Esophagus mucosa (tissue), 1 donor: ENCODE measurements around the gene LPIN3. TPM values are rescaled to one million over a fixed set of nuclear protein-coding genes. Genes with fewer than 3 reads are reported as not detected.

Experiments used
- ATAC-seq: fragments of 200-7000 bp; cut with Tn5 transposase; one replicate; pipeline ENCODE4 v1.9.1; 2020
- total RNA-seq: library from RNA; stranded (reverse); gene quantifications from one replicate; pipeline ENCODE4 v1.2.4, GENCODE V29; 2023
- donor health status: DM: yes; HTN: yes; CAD: no.

The LPIN3 gene
- total RNA-seq, 1 donor from 2014 or later: 15.7 TPM

DNA sequence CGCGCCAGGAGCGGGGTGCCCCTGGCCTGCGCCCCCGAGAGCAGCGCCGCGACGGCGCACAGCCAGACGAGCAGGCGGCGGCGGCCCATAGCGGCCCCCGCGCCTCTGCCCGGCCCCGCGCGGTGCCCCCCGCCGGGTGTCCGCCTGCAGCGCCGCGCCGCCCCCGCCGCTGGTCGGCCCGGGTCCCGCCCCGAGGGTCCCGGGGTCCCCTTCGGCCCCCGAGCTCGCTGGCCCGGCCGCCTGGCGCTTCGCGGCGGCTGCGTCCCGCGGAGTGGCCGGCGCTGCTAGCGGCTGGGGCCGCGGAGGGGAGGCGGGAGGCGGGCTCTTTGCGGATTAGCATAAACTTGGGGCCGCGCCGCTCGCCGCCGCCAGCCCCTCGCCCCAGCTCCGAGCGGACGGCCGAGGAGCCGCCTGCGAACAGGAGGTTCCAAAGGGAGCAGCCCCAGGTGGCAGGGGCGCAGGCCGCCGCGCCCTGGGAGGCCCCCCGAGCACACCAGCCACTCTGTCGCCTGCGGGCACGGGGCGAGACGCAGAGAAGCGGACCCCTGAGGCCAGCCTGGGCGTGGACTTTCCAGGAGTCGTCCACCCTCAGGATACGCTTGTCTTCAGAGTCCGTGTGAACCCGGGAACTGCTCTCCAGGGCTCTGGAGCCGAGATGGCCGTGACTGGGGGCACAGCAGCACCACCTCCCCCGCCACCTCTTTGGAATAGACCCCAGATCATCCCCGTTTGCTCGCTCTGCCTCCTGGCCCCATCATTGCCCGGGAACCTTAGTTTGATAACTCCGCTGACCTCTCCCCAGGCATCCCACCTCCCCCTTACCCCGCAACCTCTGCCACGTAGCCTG, 26.1 kb downstream of the LPIN3 start, which contains the start of gene EMILIN3:
Gene EMILIN3, minus strand, starts transcription at position 273 of the 847 bp plus-strand sequence. Its CDS starts 184 bp downstream, at position 89.
- ATAC-seq: no peak

DNA sequence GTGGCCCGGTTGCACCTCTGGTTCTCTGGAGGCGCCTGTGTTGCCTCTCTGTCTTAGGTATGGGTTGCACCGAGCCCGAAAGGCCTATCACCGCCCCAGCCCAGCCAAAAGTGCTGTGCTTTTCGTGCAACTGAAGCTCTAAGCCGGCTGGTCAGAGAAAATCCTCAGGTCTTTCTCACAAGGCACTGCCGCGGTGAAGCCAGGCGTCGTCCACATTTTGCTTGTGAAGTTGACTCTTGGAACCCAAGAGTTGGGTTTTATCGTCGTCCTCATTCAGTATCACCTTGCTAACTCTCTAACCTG, 26.7 kb downstream of the LPIN3 start:
- ATAC-seq: no peak

DNA sequence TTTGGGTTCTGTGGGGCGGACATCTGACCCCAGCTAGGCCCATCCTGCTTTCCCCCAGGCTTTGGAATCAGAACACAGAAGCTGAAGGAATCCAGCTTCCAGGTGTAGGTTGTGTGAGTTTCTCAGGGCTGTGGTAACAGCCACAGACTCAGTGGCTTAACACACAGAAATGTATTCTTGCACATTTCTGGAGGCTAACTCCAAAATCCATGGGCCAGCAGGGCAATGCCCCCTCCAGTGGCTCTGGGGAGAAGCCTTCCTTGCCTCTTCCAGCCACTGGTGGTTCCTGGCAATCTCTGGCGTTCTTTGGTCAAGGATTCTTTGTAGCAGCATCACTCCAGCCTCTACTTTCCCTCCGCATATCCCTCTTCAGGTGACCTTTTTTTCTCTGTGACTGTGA, 27.3 kb downstream of the LPIN3 start:
- ATAC-seq: no peak

DNA sequence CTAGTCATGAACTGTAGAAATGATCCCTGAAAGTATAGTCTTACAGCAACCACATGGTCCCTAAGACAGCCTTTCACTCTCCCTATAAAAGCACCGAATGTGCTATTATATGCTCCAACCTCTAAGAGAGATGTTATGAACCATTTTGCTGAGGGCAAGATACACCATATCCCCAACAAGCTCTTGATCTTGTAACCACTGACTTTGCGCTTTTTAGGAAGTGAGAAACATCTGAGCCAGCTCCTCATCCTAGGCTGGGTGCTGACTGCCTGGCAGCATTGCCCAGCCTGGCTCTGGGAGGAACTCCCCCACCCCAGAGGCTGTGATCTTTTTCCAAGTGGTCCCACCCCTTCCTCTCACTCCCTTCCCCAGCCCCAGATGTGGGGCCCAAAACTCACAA, 29.1 kb downstream of the LPIN3 start:
- no peak for ATAC-seq

DNA sequence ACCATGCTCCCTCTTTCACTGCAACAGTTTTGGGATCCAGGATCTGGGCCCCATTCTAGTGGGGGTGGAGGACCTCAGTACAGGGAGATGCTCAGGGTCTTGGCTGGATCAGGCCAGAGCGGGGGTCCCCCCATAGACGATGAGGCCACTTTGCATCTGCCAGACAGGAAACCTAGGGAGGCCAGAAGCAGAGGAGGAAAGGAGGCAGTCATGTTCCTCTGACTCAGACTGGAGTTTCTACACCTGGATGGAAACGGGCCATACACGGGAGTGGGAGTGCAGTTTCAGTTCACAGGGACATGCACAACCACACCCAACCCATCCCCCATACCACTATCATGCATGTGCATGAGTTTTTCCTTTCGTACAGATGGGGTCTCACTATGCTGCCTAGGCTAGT, 29.6 kb downstream of the LPIN3 start:
- peak; percentile 6 for ATAC-seq

DNA sequence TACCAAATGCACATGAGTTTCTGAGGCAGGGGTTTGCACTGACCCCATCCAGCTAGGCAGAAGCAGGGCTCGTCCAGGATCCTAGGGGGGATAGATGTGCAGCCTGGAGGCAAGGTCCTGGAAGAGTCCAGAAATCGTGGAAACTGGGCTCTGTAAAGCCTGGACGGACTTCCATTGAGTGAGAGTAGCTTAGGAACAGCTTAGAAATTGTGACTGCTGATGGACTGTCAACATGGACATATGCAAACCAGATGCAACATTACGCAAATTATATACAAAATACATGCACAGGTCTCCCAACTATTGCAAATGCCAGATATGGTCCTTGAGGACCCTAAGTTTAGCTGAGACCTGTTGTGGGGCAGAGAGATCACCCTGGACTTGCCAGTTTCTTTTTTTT, 30.8 kb downstream of the LPIN3 start:
- no peak for ATAC-seq

DNA sequence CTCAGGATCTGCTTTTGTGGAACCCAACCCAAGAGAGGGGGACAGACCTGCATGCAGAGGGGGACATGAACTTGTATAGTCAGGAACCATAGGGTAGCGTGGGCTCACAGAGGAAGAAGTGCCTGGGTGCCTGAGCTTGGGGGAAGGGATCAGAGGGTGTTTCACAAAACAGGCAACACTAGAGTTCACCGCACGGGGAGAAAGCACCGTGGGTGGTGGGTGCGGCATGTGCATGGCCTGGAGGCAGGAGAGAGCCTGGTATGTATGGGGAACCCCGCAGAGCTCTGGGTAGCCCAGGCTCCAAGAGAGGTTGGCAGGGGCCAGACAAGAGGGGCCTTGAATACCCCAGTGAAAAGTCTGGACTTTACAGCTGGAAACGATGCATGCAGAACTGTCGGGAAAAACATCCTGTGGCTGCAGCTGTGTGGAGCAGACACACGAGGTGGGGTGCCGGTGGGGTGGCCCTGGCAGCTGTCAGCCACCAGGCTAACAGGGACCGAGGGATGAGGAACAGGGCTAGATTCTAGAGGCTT, 32.7 kb downstream of the LPIN3 start:
- ATAC-seq: no peak

DNA sequence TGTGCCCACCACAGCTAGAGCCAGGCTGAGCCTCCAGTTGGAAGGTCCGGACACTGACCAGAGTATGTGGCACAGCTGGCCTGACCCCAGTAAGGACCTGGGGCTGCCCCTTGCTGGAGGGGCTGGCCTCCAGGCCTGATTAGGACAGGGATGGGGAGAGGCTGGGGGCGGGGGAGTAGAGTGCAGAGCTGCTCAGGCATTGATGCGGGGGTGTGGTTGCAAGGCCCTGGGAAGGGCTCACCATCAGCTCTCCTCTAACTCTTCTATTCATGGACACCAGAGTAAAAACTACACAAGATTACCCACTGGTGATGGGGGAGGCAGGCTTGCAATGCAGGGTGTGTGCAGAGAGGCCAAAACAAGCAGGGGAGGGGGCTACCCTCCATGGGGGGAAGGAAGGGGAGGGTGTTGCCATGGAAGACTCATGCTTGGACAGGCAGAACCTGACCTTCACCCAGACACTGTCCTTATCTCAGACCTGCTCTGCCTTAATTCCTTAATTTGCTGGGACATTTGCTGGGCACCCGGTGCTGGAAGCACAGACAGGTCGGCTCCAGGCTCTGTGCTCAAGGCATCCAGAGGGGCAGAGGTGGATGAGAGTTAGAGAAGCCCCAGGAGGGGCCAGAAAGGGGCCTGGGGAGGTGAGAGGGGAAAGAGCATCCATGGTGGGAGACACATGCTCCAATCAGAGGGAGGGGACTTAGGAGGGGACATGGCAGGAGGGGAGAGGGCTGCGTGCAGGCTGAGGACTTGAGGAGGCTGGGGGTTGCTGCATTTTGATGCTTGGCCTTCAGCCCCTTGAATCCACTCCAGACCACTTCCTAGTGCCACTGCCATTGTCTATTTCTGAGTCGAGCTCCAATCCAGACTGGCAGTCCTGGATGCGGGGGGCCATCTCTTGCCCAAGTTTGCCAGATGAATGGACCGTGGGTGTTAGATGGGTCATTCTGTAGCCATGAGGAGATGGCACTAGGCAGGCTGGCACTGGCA, 33.6 kb downstream of the LPIN3 start:
- ATAC-seq: no peak

DNA sequence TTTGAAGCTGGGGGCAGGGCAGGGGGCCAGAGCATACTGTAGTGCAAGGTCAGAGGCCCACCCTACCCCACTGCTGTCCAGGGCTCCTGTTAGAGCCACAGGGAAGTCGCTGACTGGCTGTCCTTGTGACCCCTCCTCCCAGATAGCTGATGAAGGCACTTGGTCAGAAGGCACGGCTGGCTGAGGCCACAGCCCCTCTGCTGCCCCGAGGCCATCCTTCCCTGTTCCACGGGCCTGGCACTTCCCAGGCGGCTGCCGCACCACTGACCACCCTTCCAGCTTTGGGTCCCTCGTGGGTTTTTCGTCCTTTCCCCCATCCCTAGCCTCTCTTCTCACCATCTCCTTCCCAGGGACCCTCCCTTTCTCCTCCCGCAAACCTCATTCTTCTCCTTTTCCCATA, 35.2 kb downstream of the LPIN3 start:
- no peak for ATAC-seq

DNA sequence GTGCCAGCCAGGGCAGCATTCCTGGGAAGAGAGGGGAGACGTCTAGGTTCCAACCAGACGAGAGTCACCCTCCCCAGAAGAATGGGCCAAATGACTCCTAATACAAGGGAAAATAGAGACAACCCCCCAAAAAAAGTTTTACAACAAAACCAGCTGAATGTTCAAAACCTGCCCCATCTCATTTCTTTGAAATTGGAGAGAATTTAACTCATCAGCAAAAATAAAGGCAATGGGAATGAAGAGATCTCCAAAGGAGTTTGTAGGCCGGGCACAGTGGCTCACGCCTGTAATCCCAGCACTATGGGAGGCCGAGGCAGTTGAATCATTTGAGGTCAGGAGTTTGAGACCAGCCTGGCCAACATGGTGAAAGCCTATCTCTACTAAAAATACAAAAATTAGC, 35.7 kb downstream of the LPIN3 start:
- ATAC-seq: no peak

DNA sequence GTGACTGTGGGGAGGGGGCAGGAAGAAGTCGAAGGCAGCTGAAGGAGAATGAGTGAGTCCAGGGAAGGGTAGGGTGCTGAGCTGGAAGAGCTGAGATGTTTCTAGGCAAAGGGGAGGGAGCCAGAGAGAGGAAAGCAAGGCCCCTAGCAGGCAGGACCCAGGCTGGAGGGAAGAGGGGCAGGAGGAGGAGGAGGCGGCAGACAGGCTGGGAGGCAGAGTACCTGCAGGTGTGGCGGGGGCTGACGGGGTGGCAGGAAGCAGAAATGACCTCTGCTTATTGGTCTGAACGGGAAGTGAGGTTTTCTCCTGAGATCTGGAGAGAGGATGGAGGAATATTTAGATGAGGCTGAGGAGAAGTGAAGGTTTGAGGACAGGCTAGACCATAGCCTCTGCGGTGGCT, 36.7 kb downstream of the LPIN3 start:
- ATAC-seq: no peak

DNA sequence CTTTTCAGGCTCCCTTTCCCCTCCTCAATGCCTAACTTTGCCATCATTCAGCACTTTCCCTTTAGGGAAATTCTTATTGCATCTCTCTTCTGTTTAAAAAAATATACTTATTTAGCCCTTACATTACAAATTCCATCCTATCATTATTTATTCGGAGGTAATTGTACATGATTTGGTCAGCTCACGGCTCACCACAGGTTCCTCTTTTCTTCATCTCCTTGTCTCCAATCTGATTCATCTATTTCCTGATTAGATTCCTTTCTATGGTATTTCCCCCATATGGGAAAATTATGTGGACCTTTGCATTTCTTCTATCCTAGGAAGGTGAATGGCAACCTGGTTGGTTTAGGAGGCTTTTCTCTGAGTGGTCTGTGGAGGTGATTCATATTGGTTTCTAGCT, 38.9 kb downstream of the LPIN3 start:
- no peak for ATAC-seq

DNA sequence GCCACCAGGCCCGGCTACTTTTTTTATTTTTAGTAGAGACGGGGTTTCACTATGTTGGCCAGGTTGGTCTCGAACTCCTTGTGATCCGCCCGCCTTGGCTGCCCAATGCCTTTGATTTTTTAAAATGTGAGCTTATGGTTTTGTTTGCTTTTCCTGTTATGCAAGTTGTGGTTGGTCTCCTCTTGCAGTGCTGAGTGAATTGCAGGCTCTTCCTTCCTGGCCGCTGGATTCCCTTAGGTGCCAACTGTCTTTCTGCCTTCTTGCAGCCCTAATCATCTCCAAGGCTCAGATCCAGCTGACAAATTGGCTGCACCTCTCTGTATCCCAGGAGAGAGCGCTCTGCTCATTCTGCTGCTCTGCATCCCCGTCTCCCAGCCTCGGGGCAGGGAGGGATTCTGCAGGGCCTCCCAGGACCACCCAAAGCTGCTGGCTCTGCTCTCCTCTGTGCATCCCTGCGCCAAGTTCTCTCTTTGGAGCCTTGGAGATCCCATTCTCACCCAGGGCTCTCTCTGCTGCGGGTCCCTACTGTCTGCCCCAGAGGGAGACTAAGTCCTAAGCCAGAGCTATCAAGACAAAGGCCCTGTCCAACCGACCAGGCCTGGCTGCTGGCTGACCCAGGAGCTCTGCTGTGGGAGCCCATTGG, 40.1 kb downstream of the LPIN3 start:
- ATAC-seq: no peak

DNA sequence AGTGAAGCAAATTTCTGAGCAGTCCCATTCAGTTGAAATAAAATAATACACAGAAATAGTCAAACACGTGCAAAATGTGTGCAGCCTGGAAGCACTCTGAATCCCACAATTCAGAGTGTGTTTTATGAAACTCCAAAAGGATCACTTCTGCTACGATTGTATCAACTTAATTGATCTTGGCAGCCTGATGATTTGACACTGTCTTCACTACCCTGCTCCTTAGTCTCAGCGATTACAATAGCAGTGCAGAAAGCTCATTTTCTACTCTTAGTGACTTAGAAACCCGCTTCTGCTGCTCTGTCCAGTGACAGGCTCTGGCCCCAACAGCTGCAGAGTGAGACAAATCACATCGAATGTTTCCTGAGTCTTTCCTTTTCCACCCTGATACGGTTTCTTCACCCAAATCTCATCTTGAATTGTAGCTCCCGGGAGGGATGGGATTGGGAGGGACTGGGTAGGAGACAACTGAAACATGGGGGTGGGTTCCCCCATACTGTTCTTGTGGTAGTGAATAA, 42.2 kb downstream of the LPIN3 start:
- ATAC-seq: no peak

DNA sequence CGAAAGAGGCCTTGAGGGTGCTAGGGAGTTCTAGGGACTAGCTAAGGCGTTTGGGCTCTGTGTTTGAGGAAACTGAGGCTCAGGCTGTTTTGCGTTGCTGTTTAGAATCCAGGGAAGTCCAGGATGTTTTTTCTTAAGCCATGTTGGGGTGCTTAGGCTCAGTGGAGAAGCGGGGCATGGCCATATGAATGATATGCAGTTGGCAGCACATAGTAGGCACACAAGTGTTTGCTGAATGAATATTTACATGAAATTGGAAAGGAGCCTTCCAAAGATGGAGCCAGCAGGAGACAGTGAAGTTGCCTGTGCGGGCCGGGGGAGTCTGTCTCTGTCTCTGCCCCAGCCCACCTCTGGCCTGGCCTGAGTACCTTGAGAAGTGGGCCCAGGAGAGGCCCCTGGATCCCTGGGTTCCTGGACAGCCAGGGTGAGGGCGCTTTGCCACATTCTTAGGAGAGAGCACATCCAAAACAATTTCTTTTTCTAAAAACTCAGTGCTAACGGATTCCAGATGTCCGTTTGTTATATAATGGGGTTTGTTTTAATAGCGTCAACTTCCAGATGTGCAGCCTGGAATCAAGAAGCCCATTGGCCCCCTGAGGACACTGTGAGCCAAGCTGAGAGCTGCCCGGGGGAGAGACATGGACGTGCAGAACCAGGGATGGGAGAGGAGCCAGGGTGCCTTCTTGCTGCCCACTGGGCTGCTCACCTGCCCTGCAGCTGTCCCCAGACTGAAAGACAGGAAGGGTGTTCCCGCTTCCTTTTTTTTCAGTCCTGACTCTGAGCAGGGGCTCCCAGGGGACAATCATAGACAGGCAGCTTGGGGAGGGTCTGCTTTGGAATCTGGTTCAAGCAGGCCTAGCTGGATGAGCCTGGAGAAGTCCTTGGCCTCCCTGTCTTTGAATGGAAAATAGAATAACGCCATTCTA, 46.1 kb downstream of the LPIN3 start:
- no peak for ATAC-seq

DNA sequence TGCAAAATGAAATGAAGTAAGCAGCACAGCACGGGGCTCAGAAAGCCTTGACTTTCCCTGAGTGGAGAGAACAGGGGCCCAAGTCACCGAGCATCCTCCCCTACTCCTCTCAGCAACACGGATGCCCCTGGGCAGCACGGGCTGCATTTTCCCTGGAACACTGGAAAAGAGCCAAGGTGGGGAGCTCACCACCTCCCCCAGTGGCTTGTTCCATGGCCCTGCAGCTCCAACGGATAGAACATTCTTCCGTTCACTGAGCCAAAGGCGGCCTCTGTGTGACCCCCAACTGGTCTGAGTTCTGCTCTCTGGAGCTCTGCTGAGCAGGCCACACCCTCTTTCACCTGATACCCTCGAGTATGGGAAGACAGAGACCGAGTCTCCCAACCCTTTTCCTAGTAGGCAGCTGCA, 46.8 kb downstream of the LPIN3 start:
- no peak for ATAC-seq

DNA sequence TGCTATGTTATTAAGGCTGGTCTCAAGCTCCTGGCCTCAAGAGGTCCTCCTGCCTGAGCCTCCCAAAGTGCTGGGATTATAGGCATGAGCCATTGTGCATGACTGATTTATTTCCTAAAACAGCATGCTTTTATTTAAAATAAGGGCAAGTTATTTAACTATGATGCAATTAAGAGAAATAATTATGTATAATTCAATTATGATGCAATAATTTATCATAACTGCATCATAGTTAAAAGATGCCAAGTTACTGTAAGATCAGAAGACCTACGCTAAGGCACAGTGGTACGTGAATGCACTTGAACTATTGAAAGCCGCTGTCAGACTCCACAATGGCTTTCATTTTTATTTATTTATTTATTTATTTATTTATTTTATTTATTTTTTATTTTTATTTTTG, 50.3 kb downstream of the LPIN3 start:
- no peak for ATAC-seq

DNA sequence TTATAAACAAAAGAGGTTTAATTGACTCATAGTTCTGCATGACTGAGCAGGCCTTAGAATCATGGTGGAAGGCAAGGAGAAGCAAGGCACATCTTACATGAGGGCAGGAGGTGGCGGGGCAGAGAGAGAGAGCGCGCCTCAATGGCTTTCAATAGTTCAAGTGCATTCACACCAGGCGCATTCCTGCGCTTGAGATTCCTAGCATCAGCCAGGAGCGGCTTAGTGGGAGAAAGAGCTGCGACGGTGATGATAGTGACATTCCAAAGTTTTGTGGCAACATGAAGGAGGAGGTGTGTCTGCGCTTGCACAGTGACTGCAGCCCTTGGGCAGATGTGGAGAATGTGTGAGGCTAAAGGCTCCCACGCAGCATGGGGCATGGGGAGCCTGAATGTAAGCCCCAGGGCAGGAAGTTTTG, 51.0 kb downstream of the LPIN3 start:
- ATAC-seq: peak; percentile 67

DNA sequence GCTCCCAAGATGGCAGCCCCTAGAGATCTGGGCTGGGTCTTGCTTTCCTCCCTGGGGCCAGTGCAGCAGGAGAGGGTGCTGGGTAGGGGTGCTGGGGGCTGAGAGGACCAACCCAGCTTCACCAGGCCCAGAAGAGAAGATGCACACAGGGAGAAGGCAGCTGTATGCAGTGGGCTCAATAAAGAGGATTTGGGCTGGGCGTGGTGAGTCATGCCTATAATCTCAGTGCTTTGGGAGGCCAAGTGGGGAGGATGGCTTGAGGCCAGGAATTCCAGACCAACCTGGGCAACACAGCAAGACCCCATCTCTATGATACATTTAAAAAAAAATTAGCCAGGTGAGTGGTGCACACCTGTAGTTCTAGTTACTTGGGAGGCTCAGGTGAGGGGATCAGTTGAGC, 51.7 kb downstream of the LPIN3 start:
- no peak for ATAC-seq

DNA sequence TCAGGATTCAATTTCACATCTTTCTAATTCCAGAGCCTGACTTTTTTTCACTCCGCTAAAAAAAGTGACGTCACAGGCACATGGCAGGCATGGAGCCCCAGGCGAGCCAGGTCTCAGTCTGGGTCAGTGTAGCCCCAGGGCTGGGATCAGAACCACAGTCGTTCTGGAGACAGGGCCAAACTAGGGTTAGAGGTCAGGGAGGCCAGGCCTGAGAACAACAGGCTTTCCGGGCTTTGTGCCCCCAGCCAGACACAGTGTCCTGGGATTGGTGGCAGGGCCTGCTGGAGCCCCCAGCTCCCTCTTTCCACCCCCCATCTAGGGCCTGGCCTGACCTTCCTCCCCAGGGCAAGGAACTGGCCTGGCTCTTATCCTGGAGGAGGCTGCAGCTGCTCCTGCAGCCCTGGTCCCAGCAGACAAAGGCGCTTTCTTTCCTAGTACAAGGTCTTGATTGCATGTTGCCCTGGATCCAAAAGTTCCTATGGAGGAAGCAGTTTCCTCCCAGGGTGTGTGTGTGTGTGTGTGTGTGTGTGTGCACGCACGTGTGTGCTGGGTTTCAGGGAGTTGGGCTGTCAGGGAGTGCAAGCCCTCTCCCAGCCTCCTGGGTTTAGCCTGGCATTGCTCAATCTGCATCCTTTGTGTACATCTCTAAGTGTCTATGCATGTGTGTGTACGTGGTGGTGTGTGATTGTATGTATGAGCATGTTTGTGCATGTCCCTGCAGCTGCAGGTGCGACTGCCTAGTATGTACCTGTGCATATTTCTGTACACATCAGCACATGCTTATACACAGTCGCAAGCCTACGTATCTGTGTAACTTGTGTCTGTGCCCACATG, 52.5 kb downstream of the LPIN3 start:
- peak; percentile 65 for ATAC-seq

DNA sequence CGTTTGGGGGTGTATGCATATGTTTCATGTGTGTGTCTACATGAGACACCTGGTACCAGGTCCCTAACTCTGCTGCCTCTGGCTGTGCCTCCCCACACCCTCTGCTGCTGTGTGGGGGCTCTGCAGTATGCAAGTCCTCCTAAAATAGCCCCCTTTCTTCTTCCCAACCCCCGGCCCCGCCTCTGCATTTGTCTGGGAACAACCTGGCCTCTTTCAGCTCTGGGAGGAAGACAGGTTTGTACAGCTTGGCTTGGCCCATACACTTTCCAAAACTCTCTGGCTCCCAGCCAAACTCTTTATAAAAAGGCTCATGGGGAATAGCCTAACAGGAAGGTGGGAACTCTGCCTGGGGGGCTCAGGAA, 53.1 kb downstream of the LPIN3 start:
- ATAC-seq: no peak
